Stimulated activated CD4-positive, alpha-beta T cell treated with anti-CD3 and anti-CD28 coated beads, Interleukin-15, amount 100 ng/mL, for 1 hour (primary cell): Measurements from ENCODE around the gene SMKR1.
"Not testable (repeated sequence)": the region's sequence is repeated elsewhere in the genome, so short reads cannot be mapped to it uniquely, and the experiment has no call there.

ENCODE experiments used
- DNase-seq, 2 donors: peaks; one replicate each; pipeline ENCODE4 v3.0.0-alpha.2; 2020; ENCODE audit warnings: low read depth in 1 of 2, low spot score in 1 of 2

SMKR1 gene

GRCh38 chr7:129481376-129481775, 21.0 kb upstream of the SMKR1 start:
- DNase-seq = not testable (repeated sequence)

GRCh38 chr7:129482781-129483180, 19.6 kb upstream of the SMKR1 start:
- no peak for DNase-seq

- no peak for DNase-seq
Observed at GRCh38 chr7:129489491-129489890, 12.8 kb upstream of the SMKR1 start.

GRCh38 chr7:129492391-129492790, 9.9 kb upstream of the SMKR1 start:
- no peak for DNase-seq

GRCh38 chr7:129493555-129493954, 8.8 kb upstream of the SMKR1 start:
- no peak for DNase-seq

- DNase-seq = no peak
Observed at GRCh38 chr7:129494041-129494440, 8.3 kb upstream of the SMKR1 start.

- no peak for DNase-seq
Observed at GRCh38 chr7:129495987-129496386, 6.3 kb upstream of the SMKR1 start.

GRCh38 chr7:129496653-129497052, 5.7 kb upstream of the SMKR1 start:
- DNase-seq = no peak

- no peak for DNase-seq
Observed at GRCh38 chr7:129497156-129497555, 5.2 kb upstream of the SMKR1 start.

GRCh38 chr7:129498021-129498420, 4.3 kb upstream of the SMKR1 start:
- DNase-seq = no peak

GRCh38 chr7:129499999-129500398, 2.3 kb upstream of the SMKR1 start:
- DNase-seq = no peak

GRCh38 chr7:129502708-129503685, 666 bp downstream of the SMKR1 start:
- no peak for DNase-seq

- no peak for DNase-seq
Observed at GRCh38 chr7:129503725-129504124, 1.4 kb downstream of the SMKR1 start.

- DNase-seq = no peak
Observed at GRCh38 chr7:129512192-129512591, 9.9 kb downstream of the SMKR1 start.

GRCh38 chr7:129513546-129513945, 11.2 kb downstream of the SMKR1 start:
- no peak for DNase-seq

- no peak for DNase-seq
Observed at GRCh38 chr7:129514683-129515082, 12.4 kb downstream of the SMKR1 start.

- DNase-seq = no peak
Observed at GRCh38 chr7:129515381-129515780, 13.1 kb downstream of the SMKR1 start.

- DNase-seq = no peak
Observed at GRCh38 chr7:129517931-129518330, 15.6 kb downstream of the SMKR1 start.

- DNase-seq = no peak
Observed at GRCh38 chr7:129519464-129519863, 17.1 kb downstream of the SMKR1 start.

- no peak for DNase-seq
Observed at GRCh38 chr7:129522088-129522970, 20.0 kb downstream of the SMKR1 start.

GRCh38 chr7:129522971-129523340, 20.6 kb downstream of the SMKR1 start:
- DNase-seq = no peak

- no peak for DNase-seq
Observed at GRCh38 chr7:129523924-129524323, 21.6 kb downstream of the SMKR1 start.
